GM19023 (cell line): ENCODE data around the gene KLF11.

ENCODE experiments used
- ATAC-seq: cut with Tn5 transposase; IDR thresholded peaks from one replicate; pipeline ENCODE4 v1.9.1; 2021; ENCODE audit warnings: mild to moderate bottlenecking, moderate library complexity; ENCODE audit not compliant: unreplicated experiment

KLF11 gene

DNA sequence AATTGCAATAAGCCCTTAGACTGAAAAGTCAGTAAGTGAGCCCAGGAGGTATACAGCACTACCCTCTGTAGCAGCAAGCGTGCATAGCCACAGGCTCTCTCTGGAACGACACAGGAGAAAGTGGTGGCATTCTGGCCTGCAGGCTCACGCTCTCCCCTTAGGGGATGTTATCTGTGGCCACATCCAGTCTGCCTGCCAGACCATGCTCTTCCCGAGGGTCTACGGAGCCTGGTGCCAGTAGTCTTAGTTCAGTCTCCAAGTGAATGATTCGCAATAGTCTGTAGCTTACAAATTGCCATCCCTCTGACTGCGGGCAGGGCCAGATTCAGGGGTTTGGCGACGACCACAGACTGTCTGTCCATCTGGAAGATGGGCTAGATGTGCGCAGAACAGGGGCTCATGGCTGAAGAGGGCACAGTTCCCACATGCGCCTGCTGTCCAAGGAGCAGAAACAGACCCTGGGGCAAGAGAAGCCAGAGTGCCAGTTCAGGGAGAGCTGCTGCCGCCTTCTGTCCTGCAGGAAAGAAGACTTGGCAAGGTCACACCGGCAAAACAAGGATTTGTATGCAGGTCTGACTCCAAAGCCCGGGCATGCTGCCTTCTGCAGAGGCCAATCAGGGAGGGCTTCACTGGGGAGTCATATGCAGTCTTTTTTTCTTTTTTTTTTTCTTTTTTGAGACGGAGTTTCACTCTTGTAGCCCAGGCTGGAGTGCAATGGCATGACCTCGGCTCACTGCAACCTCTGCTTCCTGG lies 3.5 kb upstream of the KLF11 start:
- ATAC-seq, result no peak

GRCh38 chr2:10041711-10042110 lies 1.6 kb upstream of the KLF11 start:
- ATAC-seq, result no peak

GRCh38 chr2:10042301-10043161 lies 819 bp upstream of the KLF11 start:
- no peak for ATAC-seq

DNA sequence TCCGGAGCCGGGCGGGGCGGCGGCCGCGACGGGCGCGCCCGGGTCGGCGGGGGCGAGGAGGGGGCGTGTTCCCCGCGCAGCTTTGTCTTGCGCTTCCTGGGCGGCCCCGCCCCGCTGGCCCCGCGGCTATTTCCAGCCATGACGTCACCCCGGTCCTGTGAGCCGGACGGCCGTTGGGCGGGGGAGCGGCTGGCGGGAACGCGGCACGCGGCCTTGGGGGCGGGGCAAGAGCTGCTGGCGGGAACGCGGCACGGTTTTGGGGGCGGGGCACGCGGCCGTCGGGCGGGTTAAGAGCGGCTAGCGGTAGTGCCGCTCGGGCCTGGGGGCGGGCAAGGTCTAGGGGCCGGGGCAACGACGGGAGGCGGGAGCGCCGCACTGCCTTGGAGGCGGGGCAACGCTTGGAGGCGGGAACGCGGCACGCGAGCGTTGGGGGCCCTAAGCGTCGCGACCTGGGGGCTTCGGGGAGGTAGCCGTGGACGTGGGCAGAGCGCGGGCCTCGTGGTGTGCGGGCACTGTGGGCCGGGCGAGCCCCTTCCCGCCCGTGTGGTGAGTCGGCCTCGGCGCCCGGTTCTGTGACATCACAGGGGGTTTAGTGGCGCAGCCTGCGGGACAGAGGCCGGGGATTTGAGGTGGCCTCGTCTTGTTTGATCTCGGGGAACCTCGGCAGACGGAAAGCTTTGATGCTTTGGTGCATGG lies 704 bp downstream of the KLF11 start:
- ATAC-seq, result peak; percentile 58

DNA sequence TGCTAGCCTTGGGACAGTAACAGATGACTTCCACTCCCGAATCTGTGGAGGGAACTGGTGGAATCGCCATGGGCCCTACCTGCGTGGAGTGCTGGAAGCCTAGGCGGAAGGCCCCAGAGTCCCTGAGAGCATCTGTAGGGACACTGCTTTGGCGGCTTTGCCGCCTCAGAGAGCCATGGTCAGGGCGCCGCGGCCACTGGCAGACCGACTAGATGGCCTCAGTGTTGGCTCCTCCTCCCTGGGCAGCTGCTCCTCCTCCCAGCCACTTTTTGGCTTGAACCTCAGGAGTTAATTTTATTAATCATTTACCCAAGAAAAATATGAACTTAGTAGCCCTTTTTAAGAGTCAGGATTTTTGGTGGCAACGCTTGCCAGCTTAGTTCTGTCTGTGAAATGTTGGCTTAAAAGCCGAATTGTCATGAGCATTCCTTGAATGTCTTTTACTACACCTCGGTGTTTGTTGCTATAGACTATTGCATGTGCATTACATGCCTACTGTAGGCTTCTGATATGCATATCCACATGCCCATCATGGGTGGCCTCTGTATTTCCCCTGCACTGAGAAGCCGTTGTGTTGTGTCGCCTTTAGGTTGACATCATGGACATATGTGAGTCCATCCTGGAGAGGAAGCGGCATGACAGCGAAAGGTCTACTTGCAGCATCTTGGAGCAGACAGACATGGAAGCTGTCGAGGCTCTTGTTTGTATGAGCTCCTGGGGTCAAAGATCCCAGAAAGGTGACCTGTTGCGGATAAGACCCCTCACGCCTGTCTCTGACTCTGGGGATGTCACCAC lies 2.4 kb downstream of the KLF11 start:
- no peak for ATAC-seq

GRCh38 chr2:10046931-10047330 lies 3.6 kb downstream of the KLF11 start:
- no peak for ATAC-seq

- no peak for ATAC-seq
Measured at GRCh38 chr2:10047616-10048500, 4.5 kb downstream of the KLF11 start.

DNA sequence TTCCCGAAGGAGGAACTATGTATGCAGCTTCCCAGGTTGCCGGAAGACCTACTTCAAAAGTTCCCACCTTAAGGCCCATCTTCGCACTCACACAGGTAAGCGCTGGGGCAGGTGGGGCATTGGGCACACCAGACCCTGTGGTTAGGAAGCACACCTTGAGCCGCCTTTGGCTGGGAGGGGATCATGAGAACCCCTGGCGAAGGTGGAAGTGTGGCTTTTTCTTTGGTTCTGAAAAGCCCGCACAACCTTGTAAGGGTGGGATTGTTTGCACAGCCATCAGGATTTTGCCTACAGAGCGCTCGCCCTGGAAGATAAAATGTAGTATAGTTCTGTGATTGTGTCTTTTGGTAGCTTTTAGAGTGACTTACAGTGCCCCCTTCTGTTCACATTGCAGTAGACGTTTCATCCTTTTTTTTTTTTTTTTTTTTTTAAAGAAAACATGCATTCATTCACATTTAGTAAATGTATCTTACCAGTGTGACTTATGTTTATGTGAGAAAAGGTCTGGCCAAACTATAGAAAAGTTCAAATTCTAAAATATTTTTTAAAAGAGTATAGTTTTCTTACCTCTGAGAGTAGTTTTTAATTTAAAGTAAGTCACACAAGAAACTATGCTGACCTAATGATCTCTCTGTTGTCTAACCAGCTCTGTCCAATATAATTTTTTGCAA lies 5.3 kb downstream of the KLF11 start:
- no peak for ATAC-seq

- no peak for ATAC-seq
Measured at GRCh38 chr2:10052216-10052615, 8.9 kb downstream of the KLF11 start.

GRCh38 chr2:10053351-10053750 lies 10.0 kb downstream of the KLF11 start:
- ATAC-seq, result no peak

GRCh38 chr2:10054424-10054823 lies 11.1 kb downstream of the KLF11 start:
- no peak for ATAC-seq

- ATAC-seq, result no peak
Measured at GRCh38 chr2:10054976-10055375, 11.6 kb downstream of the KLF11 start.

- ATAC-seq, result no peak
Measured at GRCh38 chr2:10056439-10056838, 13.1 kb downstream of the KLF11 start.

- ATAC-seq, result no peak
Measured at GRCh38 chr2:10057231-10058107, 14.1 kb downstream of the KLF11 start.

GRCh38 chr2:10058251-10059015 lies 15.1 kb downstream of the KLF11 start:
- no peak for ATAC-seq

- no peak for ATAC-seq
Measured at GRCh38 chr2:10059016-10059351, 15.6 kb downstream of the KLF11 start.

DNA sequence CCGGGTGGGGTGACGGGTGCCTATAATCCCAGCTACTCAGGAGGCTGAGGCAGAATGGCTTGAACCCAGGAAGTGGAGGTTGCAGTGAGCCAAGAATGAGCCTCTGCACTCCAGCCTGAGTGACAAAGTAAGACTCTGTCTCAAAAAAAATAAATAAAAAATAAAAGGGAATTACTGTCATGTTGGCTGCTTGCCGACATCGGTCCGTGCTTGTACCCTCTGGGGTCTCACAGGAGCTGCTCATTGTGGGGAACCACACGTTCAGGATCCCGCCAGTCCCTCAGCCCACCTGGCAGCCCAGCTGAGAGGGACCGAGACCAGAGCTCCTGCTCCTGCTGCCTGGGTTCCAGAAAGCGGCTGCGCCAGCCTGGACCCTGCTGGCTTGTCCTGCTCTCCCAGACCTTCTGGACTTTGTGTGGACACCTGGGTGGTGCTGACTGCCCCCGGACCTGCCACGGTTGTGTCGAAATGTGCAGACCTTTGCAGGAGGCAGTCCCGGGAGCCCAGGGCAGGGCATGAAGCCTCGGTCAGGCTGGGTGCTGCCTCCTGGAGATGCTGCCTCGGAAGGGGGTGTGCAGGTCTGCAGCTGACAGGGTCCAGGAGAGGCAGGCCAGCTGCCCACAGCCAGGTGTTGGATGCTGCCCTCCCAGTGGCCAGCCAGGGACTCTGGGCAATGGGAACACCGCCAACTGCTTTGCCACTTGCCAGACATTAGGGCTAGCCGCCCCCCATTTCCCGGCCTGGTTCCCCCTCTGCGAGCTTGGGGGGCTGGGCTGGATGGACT lies 16.4 kb downstream of the KLF11 start:
- ATAC-seq, result no peak
